Activated T-cell treated with anti-CD3 and anti-CD28 coated beads, Interleukin-2, amount 50 U/mL, for 48 hours (primary cell): ENCODE results near the gene LNX2.
"Not testable (repeated sequence)": the region's sequence is repeated elsewhere in the genome, so short reads cannot be mapped to it uniquely, and the experiment has no call there.

Experiments
- DNase-seq, 2 experiments: peaks; one replicate each; pipeline ENCODE4 v3.0.0-alpha.2; 2020

Gene LNX2

GRCh38 chr13:27636589-27637288 is 16.4 kb upstream of the LNX2 start:
- no peak for DNase-seq

- DNase-seq, result no peak
Measured at GRCh38 chr13:27635266-27635665, 14.9 kb upstream of the LNX2 start.

- no peak for DNase-seq
Measured at GRCh38 chr13:27634791-27635190, 14.5 kb upstream of the LNX2 start.

GRCh38 chr13:27634231-27634630 is 13.9 kb upstream of the LNX2 start:
- no peak for DNase-seq

- no peak for DNase-seq
Measured at GRCh38 chr13:27632648-27633047, 12.3 kb upstream of the LNX2 start.

GRCh38 chr13:27632214-27632613 is 11.9 kb upstream of the LNX2 start:
- DNase-seq, result no peak

GRCh38 chr13:27631665-27632064 is 11.3 kb upstream of the LNX2 start:
- no peak for DNase-seq

- no peak for DNase-seq
Measured at GRCh38 chr13:27631156-27631555, 10.8 kb upstream of the LNX2 start.

- DNase-seq, result not testable (repeated sequence)
Measured at GRCh38 chr13:27628766-27629165, 8.4 kb upstream of the LNX2 start.

- DNase-seq, result no peak
Measured at GRCh38 chr13:27628081-27628480, 7.8 kb upstream of the LNX2 start.

- DNase-seq, result no peak
Measured at GRCh38 chr13:27627380-27627779, 7.1 kb upstream of the LNX2 start.

GRCh38 chr13:27625839-27626238 is 5.5 kb upstream of the LNX2 start:
- DNase-seq, result no peak

- DNase-seq, result no peak
Measured at GRCh38 chr13:27624071-27624470, 3.7 kb upstream of the LNX2 start.

- DNase-seq, result no peak
Measured at GRCh38 chr13:27622881-27623280, 2.6 kb upstream of the LNX2 start.

GRCh38 chr13:27622102-27622820 is 1.9 kb upstream of the LNX2 start:
- no peak for DNase-seq

- peak; percentile 83 to 86 for DNase-seq
Measured at GRCh38 chr13:27621366-27622101, 1.2 kb upstream of the LNX2 start, which contains the start of gene POLR1D. POLR1D (plus strand) TSS chr13:27621892; CDS start chr13:27621984, 92 bp downstream.

GRCh38 chr13:27621116-27621365 is 712 bp upstream of the LNX2 start:
- no peak for DNase-seq

- peak; percentile 64 to 74 for DNase-seq
Measured at GRCh38 chr13:27619728-27620376, 477 bp downstream of the LNX2 start.

GRCh38 chr13:27619093-27619727 is 1.1 kb downstream of the LNX2 start:
- DNase-seq, result no peak

GRCh38 chr13:27617881-27618321 is 2.4 kb downstream of the LNX2 start:
- no peak for DNase-seq

- DNase-seq, result no peak
Measured at GRCh38 chr13:27613628-27614027, 6.7 kb downstream of the LNX2 start.

GRCh38 chr13:27607125-27607524 is 13.2 kb downstream of the LNX2 start:
- no peak for DNase-seq

- DNase-seq, result no peak
Measured at GRCh38 chr13:27605610-27606200, 14.6 kb downstream of the LNX2 start.
